CD8-positive, alpha-beta memory T cell (primary cell): ENCODE measurements around the gene ITSN1. TPM values are rescaled to one million over a fixed set of nuclear protein-coding genes. Genes with fewer than 3 reads are reported as not detected.
A peak's percentile ranks its signal among the peaks of the same experiment; 100 is the strongest.

Experiments used
- CTCF ChIA-PET: fragments of 350-600 bp; sonication (Branson Sonifier 250); formaldehyde crosslinking; loops from one replicate; lab custom pipeline; 2021; ENCODE audit warnings: antibody characterized with exemption; lab: Charles Lee
- POLR2A ChIA-PET: fragments of 350-600 bp; sonication (Branson Sonifier 250); formaldehyde crosslinking; loops from one replicate; lab custom pipeline; 2021; ENCODE audit warnings: antibody characterized with exemption; lab: Charles Lee
- DNase-seq, 5 donors: peaks; one replicate each; pipeline versions ENCODE4 v3.0.0 to v3.0.0-alpha.2; 2020 to 2022; ENCODE audit warnings: mixed read lengths in 1 of 5
- H3K27ac ChIP-seq: one replicate; pipeline ENCODE4 v1.7.0; 2013; ENCODE audit warnings: low read depth, mild to moderate bottlenecking, low read length, moderate library complexity
- H3K27me3 ChIP-seq: 2 replicates; pipeline ENCODE4 v1.7.0; 2013; ENCODE audit warnings: low read length, mild to moderate bottlenecking; ENCODE audit not compliant: insufficient read depth, poor library complexity, severe bottlenecking
- H3K36me3 ChIP-seq: 2 replicates; pipeline ENCODE4 v1.7.0; 2013; ENCODE audit warnings: mild to moderate bottlenecking, low read length, moderate library complexity; ENCODE audit not compliant: insufficient read depth
- H3K4me1 ChIP-seq: 2 replicates; pipeline ENCODE4 v1.7.0; 2013; ENCODE audit warnings: mild to moderate bottlenecking, low read length, moderate library complexity; ENCODE audit not compliant: insufficient read depth
- H3K4me3 ChIP-seq: 2 replicates; pipeline ENCODE4 v1.7.0; 2013; ENCODE audit warnings: mild to moderate bottlenecking, low read length
- H3K9me3 ChIP-seq: 2 replicates; pipeline ENCODE4 v1.7.0; 2013; ENCODE audit warnings: mild to moderate bottlenecking, low read length
- H3K27ac Mint-ChIP-seq, 8 donors: one replicate each; pipeline ENCODE4 v1.8.0; 2020 to 2021; ENCODE audit warnings: mixed read lengths in 8 of 8, mild to moderate bottlenecking in 6 of 8, inconsistent platforms in 3 of 8, moderate library complexity in 3 of 8
- H3K27me3 Mint-ChIP-seq, 2 donors: one replicate each; pipeline ENCODE4 v1.8.0; 2020 to 2021; ENCODE audit warnings: mixed read lengths in 2 of 2, mild to moderate bottlenecking in 1 of 2, moderate library complexity in 1 of 2
- H3K36me3 Mint-ChIP-seq, 3 donors: one replicate each; pipeline ENCODE4 v1.8.0; 2020 to 2021; ENCODE audit warnings: mixed read lengths in 3 of 3, inconsistent platforms in 1 of 3, mild to moderate bottlenecking in 1 of 3
- H3K4me1 Mint-ChIP-seq, 3 donors: one replicate each; pipeline ENCODE4 v1.8.0; 2020 to 2021; ENCODE audit warnings: mixed read lengths in 3 of 3, inconsistent platforms in 1 of 3, mild to moderate bottlenecking in 1 of 3
- H3K4me3 Mint-ChIP-seq, 7 donors: one replicate each; pipeline ENCODE4 v1.8.0; 2020 to 2021; ENCODE audit warnings: mixed read lengths in 7 of 7, mild to moderate bottlenecking in 6 of 7, moderate library complexity in 4 of 7, inconsistent platforms in 2 of 7
- H3K9me3 Mint-ChIP-seq, 5 donors: one replicate each; pipeline ENCODE4 v1.8.0; 2020 to 2022; ENCODE audit warnings: mixed read lengths in 5 of 5, mild to moderate bottlenecking in 3 of 5, moderate library complexity in 2 of 5, inconsistent platforms in 1 of 5
- polyA plus RNA-seq: library from polyadenylated mRNA; unstranded; fragments of 300-500 nt; fragmentation: Illumina TruSeq; gene quantifications from one replicate; pipeline ENCODE4 v1.2.3, GENCODE V29; 2021
- total RNA-seq, 2 experiments: library from RNA; stranded (reverse); gene quantifications; one replicate each; pipeline ENCODE4 v1.2.3, GENCODE V29; 2021

The ITSN1 gene
- total and polyA plus RNA-seq, 3 experiments from 2014 or later: 2.7 to 5.5 (median 4.9) TPM

DNA sequence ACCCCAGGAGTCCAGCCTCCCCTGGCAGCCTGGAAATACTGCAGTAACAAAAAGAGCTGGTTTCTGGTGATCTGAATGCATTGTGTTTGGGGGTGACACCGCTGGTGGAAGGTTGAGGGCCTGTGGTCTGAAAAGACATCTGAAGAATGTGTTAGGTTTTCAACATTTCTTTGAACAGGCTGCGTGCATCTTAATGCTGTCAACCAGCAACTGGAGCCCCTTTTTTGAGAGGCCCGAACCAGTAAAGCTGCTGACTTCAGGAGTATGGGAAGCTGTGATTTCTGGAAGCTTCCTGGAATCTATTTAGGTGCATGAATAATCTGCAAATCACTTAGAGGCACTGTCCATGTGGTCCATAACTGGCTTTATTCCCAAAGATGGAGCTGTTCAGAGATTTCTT, 256.3 kb downstream of the ITSN1 start:
- peaks cover 1 to 23% of the 10 kb centered on the region in 2 donors for H3K27me3 Mint-ChIP-seq
- no peak for DNase-seq
- H3K27ac ChIP-seq: no peak overlapping the region
- H3K27ac Mint-ChIP-seq: no peak overlapping the region
- H3K4me3 ChIP-seq: no peak overlapping the region
- H3K9me3 Mint-ChIP-seq: no peaks in the 10 kb centered on the region
- no peak overlapping the region for H3K4me3 Mint-ChIP-seq
- POLR2A ChIA-PET: no interaction called here
- H3K36me3 Mint-ChIP-seq: peaks cover 0 to 30% (median 21%) of the 10 kb centered on the region in 3 donors
- CTCF ChIA-PET: interaction anchor here (0.8 kb wide), 1 partner anchor 449 kb away, joined by 4 read pairs; no protein-coding TSS in a partner anchor
- H3K4me1 Mint-ChIP-seq: peaks cover 8 to 14% (median 14%) of the 10 kb centered on the region in 3 donors
- H3K36me3 ChIP-seq: peaks cover 10% of the 10 kb centered on the region
- no peaks in the 10 kb centered on the region for H3K9me3 ChIP-seq
- no peaks in the 10 kb centered on the region for H3K27me3 ChIP-seq
- H3K4me1 ChIP-seq: peaks cover 12% of the 10 kb centered on the region

DNA sequence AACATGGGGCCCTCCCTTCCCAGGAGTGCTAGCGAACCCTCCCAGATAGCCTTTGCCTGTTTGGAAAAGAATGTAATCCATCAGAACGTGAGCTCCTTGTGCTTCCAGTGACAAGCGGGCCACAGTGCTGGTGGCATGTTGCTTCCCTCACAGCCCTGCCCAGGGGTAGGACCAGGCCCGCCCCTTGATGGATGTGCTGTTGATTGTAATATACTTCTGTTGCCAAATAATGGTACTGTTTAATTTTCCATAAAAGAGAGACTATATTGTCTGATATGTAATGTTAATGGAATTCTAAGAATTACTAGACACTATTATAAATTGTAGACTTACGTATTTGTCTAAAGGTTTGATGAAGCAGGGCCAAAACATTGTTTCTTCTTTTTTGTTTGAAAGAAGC, 256.9 kb downstream of the ITSN1 start:
- Mint-ChIP-seq H3K4me1 (peaks cover 8 to 14% (median 13%) of the 10 kb centered on the region in 3 donors), H3K27ac (no peak overlapping the region), H3K36me3 (peaks cover 0 to 36% (median 21%) of the 10 kb centered on the region in 3 donors), H3K27me3 (peaks cover 1 to 18% of the 10 kb centered on the region in 2 donors), H3K4me3 (no peak overlapping the region), H3K9me3 (no peaks in the 10 kb centered on the region)
- H3K27me3 ChIP-seq: no peaks in the 10 kb centered on the region
- no peaks in the 10 kb centered on the region for H3K9me3 ChIP-seq
- no peak overlapping the region for H3K27ac ChIP-seq
- no peak overlapping the region for H3K4me3 ChIP-seq
- peaks cover 11% of the 10 kb centered on the region for H3K36me3 ChIP-seq
- POLR2A ChIA-PET: no interaction called here
- CTCF ChIA-PET: interaction anchor here (0.8 kb wide), 1 partner anchor 449 kb away, joined by 4 read pairs; no protein-coding TSS in a partner anchor
- peaks cover 10% of the 10 kb centered on the region for H3K4me1 ChIP-seq
- no peak for DNase-seq

DNA sequence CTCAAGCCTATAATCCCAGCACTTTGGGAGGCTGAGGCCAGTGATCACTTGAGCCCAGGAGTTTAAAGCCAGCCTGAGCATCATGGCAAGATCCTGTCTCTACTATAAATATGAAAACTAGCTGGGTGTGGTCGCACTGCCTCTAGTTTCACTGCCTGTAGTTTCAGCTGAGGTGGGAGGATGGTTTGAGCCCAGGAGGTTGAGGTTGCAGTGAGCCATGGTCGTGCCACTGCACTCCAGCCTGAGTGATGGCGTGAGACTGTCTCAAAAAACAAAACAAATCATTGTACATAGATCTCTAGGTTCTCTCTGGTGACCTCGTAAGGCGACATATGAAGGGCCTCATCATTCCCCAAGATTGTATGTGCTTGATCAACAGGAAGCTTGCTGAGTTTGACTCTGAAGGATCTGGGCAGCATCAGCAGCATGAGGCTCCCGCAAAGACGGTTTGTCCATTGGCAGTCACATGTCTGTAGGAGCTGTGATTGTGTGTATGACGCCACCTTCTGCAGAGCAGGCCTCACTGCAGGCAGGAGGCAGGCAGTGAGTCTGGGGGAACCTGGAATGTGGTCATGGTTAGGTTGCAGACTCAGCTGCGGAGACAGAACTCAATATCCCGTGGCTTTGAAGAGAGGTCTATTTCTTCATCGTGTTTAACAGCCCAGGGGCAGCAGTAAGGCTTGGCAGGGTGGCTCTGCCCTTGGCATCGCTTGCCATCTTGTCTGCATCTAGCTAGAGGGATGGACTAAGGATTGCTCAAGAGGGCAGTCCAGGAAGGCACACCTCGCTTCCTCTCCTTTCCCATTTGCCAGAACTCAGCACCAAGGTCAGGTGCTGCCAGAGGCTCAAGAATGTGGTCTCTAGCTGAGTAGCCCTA, 259.3 kb downstream of the ITSN1 start:
- H3K36me3 Mint-ChIP-seq: peaks cover 6 to 59% (median 27%) of the 10 kb centered on the region in 3 donors
- CTCF ChIA-PET: no interaction called here
- Histone ChIP-seq H3K9me3 (no peaks in the 10 kb centered on the region), H3K36me3 (peaks cover 29% of the 10 kb centered on the region), H3K4me3 (no peak overlapping the region), H3K4me1 (no peaks in the 10 kb centered on the region), H3K27me3 (no peaks in the 10 kb centered on the region), H3K27ac (no peak overlapping the region)
- H3K4me1 Mint-ChIP-seq: no peaks in the 10 kb centered on the region
- no peak for DNase-seq
- peak overlapping the region in 2 of 8 donors; percentile 40 to 71 for H3K27ac Mint-ChIP-seq
- POLR2A ChIA-PET: no interaction called here
- no peak overlapping the region for H3K4me3 Mint-ChIP-seq
- peaks cover 0 to 1% of the 10 kb centered on the region in 2 donors for H3K27me3 Mint-ChIP-seq
- no peaks in the 10 kb centered on the region for H3K9me3 Mint-ChIP-seq

DNA sequence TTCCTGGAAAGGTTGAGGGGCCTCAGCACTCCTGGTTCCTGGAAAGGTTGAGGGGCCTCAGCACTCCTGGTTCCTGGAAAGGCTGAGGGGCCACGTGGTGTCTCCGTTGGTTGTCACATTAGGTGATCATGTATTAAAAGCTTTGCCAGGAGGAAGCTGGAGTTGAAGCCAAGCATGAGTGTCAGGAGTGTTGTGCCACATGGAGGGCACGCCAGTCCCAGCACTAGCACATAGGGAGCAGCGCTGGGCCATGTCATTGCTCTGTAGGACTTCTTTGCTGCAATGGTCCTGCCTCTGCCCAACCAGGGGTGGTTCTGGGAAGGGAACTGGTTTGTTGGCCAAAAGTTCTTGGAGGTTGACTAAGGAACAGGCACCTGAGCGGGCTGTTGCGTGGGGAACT, 260.0 kb downstream of the ITSN1 start:
- Histone ChIP-seq H3K4me1 (no peaks in the 10 kb centered on the region), H3K27ac (no peak overlapping the region), H3K27me3 (no peaks in the 10 kb centered on the region), H3K9me3 (no peaks in the 10 kb centered on the region), H3K36me3 (peaks cover 36% of the 10 kb centered on the region), H3K4me3 (no peak overlapping the region)
- Mint-ChIP-seq H3K4me1 (no peaks in the 10 kb centered on the region), H3K36me3 (peaks cover 6 to 66% (median 31%) of the 10 kb centered on the region in 3 donors), H3K4me3 (no peak overlapping the region), H3K9me3 (no peaks in the 10 kb centered on the region), H3K27ac (peak overlapping the region in 1 of 8 donors; percentile 65), H3K27me3 (no peaks in the 10 kb centered on the region)
- POLR2A ChIA-PET: no interaction called here
- CTCF ChIA-PET: no interaction called here
- no peak for DNase-seq

DNA sequence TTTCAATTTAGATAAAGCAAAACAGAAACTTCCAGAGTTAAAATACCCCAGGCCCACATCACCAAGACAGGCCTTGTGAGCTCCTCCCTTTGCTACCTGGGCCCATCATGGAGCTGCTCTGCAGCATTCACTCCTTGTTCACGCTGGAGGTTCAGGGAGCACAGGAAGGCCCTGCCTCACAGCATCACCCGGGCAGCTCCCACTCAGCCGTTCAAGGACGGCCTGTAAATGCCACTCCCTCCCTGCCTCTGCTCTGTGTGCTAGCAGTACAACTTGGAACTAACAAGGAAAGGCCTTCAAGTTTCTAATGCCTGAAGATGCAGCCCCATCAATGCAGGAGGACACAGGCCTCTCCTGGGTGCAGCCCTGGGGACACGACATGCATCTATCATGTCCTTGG, 261.7 kb downstream of the ITSN1 start:
- no peaks in the 10 kb centered on the region for H3K9me3 ChIP-seq
- peaks cover 47% of the 10 kb centered on the region for H3K36me3 ChIP-seq
- Mint-ChIP-seq H3K27me3 (no peaks in the 10 kb centered on the region), H3K4me3 (no peak overlapping the region), H3K36me3 (peaks cover 6 to 83% (median 38%) of the 10 kb centered on the region in 3 donors), H3K27ac (no peak overlapping the region), H3K4me1 (peaks cover 0 to 3% (median 0%) of the 10 kb centered on the region in 3 donors), H3K9me3 (no peaks in the 10 kb centered on the region)
- no peaks in the 10 kb centered on the region for H3K4me1 ChIP-seq
- CTCF ChIA-PET: interaction anchor here (1.4 kb wide), 1 partner anchor 444 kb away, joined by 4 read pairs; no protein-coding TSS in a partner anchor
- no peak overlapping the region for H3K27ac ChIP-seq
- no peaks in the 10 kb centered on the region for H3K27me3 ChIP-seq
- H3K4me3 ChIP-seq: no peak overlapping the region
- POLR2A ChIA-PET: no interaction called here
- no peak for DNase-seq

DNA sequence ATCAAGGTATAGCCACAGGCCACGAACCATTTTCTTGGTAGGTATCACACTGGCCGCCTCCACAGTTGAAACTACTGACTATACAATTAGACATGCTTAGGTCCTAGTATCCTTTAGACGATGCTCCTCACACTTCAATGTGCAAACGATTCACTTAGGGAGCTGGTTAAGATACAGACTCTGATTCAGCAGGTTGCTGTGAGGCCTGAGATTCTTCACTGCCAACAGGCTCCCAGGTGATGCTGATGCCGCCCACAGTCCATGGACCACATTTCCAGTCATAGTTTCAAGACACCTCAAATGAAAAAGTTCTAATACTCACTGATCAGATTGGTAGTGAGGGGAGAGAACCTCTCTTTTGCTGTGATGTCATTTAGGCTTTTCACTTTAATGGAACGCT, 266.5 kb downstream of the ITSN1 start:
- no peaks in the 10 kb centered on the region for H3K9me3 Mint-ChIP-seq
- H3K4me1 ChIP-seq: no peaks in the 10 kb centered on the region
- H3K36me3 ChIP-seq: peaks cover 54% of the 10 kb centered on the region
- H3K9me3 ChIP-seq: no peaks in the 10 kb centered on the region
- CTCF ChIA-PET: interaction anchor here (0.7 to 1.2 kb wide), 2 partner anchors 454 to 699 kb away, joined by 3 read pairs; no protein-coding TSS in a partner anchor
- POLR2A ChIA-PET: no interaction called here
- peaks cover 6 to 94% (median 24%) of the 10 kb centered on the region in 3 donors for H3K36me3 Mint-ChIP-seq
- H3K27me3 ChIP-seq: no peaks in the 10 kb centered on the region
- peaks cover 10 to 30% (median 23%) of the 10 kb centered on the region in 3 donors for H3K4me1 Mint-ChIP-seq
- no peak overlapping the region for H3K4me3 ChIP-seq
- DNase-seq: no peak
- no peak overlapping the region for H3K4me3 Mint-ChIP-seq
- no peak overlapping the region for H3K27ac ChIP-seq
- no peaks in the 10 kb centered on the region for H3K27me3 Mint-ChIP-seq
- H3K27ac Mint-ChIP-seq: no peak overlapping the region

DNA sequence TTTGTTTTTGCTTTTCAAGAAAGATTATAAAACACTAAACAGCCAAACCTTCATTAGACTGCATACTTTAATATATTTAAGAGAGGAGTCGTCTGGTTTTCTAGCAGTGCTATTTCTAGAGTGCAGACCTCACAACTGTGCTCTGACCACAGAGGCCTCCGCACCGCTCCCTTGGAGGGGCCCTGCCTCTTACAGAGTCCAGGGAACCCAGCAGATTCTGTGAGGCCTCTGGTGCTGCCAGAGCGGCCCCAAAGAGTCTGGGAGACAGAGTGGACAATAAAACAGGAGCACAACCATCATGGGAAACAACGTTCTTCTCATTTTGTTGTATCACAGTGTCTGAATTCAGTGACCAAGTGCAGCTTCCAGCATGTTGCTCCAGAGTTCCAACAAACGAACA, 267.5 kb downstream of the ITSN1 start:
- no peak overlapping the region for H3K4me3 Mint-ChIP-seq
- H3K27ac Mint-ChIP-seq: no peak overlapping the region
- ChIA-PET POLR2A (no interaction called here), CTCF (no interaction called here)
- Histone ChIP-seq H3K4me3 (no peak overlapping the region), H3K36me3 (peaks cover 47% of the 10 kb centered on the region), H3K27me3 (no peaks in the 10 kb centered on the region), H3K9me3 (no peaks in the 10 kb centered on the region), H3K27ac (no peak overlapping the region), H3K4me1 (peaks cover 9% of the 10 kb centered on the region)
- H3K9me3 Mint-ChIP-seq: no peaks in the 10 kb centered on the region
- H3K4me1 Mint-ChIP-seq: peaks cover 18 to 39% (median 32%) of the 10 kb centered on the region in 3 donors
- no peak for DNase-seq
- no peaks in the 10 kb centered on the region for H3K27me3 Mint-ChIP-seq
- peaks cover 3 to 88% (median 22%) of the 10 kb centered on the region in 3 donors for H3K36me3 Mint-ChIP-seq

DNA sequence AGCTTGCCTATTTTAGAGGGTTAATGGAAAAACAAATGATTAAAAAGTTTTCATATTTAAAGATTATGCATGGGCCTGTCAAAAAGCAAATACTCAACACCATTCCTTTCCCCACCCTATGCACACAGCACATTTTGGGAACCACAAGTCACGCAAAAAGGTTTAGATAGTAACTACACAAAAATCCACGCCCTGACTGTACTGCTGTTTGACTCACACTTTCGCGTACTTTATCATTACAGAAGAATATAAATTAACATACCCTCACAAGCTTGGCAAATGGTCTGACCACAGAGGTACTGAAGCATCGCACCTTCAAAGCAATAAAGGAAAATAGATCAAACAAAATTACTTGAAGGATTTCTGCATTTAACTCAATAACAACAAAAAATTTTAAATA, 271.9 kb downstream of the ITSN1 start:
- Histone ChIP-seq H3K4me3 (no peak overlapping the region), H3K36me3 (peaks cover 17% of the 10 kb centered on the region), H3K4me1 (peaks cover 19% of the 10 kb centered on the region), H3K27ac (peak overlapping the region; percentile 89), H3K9me3 (no peaks in the 10 kb centered on the region), H3K27me3 (no peaks in the 10 kb centered on the region)
- ChIA-PET POLR2A (no interaction called here), CTCF (interaction anchor here (0.8 to 1.4 kb wide), 5 partner anchors 9 to 453 kb away, joined by 3 to 5 read pairs (median 3); no protein-coding TSS in a partner anchor)
- Mint-ChIP-seq H3K9me3 (no peaks in the 10 kb centered on the region), H3K36me3 (peaks cover 0 to 54% (median 8%) of the 10 kb centered on the region in 3 donors), H3K27ac (peak overlapping the region in 4 of 8 donors; percentile 8 to 98 (median 81)), H3K27me3 (no peaks in the 10 kb centered on the region), H3K4me1 (peaks cover 33 to 56% (median 49%) of the 10 kb centered on the region in 3 donors), H3K4me3 (peak overlapping the region; percentile 44 to 99 (median 98))
- no peak for DNase-seq
